Renal cortical epithelial cell (primary cell): ENCODE data around the gene F2. TPM values are rescaled to one million over a fixed set of nuclear protein-coding genes. Genes with fewer than 3 reads are reported as not detected.
"Not testable (repeated sequence)": the region's sequence is repeated elsewhere in the genome, so short reads cannot be mapped to it uniquely, and the experiment has no call there.

ENCODE experiments used
- DNase-seq: peaks from one replicate; pipeline ENCODE4 v3.0.0-alpha.2; 2011; ENCODE audit warnings: low read depth
- total RNA-seq: library from RNA; depleted of rRNA; stranded (reverse); fragments of >200 nt; gene quantifications from 2 replicates; pipeline ENCODE4 v1.2.3, GENCODE V29; 2014

The F2 gene
- 1.1 TPM in 1 of 2 replicates, not detected in the other for total RNA-seq

- DNase-seq: peak; percentile 74
Measured at GRCh38 chr11:46719048-46719542, at the start of gene F2. TSS of gene F2 (plus strand) at chr11:46719213. CDS start at chr11:46719236, 23 bp downstream.

DNA sequence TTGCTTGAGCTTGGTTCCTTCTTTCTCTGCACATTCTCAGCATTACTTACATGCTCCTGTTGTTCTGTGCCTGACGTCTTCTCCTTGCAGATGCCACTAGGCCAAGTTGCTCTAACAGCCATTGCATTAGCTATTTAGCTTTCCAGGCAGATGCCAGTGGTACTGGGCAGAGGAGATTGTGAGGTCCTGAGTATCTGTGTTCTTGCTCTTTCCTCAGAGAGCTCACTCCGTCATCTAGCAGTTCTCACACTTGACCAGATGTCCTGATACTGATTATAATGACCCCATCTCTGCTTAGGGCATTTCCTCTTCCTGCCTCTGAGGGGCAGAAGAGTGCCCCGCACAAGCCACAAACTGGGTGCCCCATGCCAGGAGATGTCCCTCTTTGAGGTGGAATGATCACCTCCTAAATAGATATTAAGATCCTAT lies 49.3 kb upstream of the F2 start:
- no peak for DNase-seq

- not testable (repeated sequence) for DNase-seq
Measured at GRCh38 chr11:46670521-46670920, 48.5 kb upstream of the F2 start.

DNA sequence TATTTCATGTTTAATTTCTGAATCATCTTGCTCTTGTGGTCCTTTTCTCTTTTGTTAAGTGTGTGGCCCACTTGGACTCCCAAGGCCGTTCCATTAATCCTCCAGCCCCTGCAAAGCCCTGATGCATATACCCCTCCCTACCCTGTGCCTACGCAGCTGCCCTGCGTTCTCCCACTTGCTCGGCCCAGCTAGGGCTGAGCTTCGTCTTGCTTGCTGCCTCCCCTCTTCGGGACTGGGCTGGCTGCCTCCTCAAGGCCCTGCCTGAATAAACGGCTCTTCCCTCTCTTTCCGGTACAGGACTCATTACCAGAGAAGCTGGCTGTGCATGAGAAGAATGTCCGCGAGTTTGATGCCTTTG lies 47.1 kb upstream of the F2 start:
- DNase-seq: no peak

DNA sequence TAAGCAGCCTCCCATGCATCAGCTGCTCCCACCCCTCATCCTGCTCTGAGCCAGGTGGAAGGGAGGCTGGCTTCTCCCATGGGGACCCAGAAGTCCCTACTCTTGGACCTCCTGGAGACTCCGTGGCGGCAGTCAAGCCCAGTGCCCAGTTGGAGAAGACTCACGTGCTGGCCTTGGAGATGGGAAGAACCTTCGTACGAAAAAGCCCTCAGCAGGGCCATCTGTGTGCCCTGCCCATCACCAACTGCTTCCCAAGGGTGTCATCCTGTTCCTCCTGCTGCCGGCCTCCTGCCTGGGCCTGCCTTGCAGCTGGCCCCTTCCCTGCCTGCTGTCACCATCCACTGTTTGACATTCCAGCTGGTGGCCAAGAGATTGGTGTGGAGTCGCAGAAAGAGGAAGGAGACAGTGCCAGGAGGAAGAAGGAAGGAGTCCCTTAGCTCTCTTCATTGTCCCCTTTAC lies 46.6 kb upstream of the F2 start:
- no peak for DNase-seq

DNA sequence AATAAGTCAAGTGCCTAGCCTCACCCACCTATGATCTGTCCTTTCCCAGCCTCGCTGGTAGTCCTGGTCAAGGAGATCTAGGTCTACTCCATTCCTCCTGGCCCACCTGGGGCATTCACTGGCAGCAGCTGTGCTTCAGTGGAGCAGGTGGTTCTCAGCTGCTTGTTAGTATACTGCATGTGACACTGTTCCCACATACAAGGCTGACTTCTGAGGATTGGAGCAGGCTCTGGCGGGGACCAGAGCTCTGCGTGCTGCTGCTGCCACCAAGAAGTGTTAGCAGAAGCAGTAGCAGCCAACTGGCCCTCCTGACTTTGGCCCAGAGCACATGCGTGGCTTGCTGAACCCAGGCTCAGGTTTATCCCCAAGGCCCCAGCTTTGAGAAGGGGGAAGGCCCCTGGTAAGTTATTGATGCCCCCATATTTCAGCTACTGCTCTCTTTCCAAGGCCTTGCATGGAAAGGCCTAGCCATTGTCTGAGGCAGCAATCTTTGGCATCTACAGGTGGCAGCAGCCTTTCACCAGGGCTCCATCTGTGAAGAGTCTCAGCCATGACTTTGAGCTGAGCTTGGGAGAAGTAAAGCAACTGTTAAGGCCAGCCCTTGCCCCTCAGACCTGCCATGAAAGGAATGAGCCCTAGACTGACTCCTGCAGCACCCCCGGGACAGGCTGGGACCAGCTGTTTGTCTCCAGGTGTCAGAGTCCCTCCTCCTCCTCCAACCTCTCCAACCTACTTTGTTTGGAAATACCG lies 45.1 kb upstream of the F2 start:
- DNase-seq: no peak

GRCh38 chr11:46674463-46675287 lies 44.3 kb upstream of the F2 start:
- DNase-seq: peak; percentile 33

DNA sequence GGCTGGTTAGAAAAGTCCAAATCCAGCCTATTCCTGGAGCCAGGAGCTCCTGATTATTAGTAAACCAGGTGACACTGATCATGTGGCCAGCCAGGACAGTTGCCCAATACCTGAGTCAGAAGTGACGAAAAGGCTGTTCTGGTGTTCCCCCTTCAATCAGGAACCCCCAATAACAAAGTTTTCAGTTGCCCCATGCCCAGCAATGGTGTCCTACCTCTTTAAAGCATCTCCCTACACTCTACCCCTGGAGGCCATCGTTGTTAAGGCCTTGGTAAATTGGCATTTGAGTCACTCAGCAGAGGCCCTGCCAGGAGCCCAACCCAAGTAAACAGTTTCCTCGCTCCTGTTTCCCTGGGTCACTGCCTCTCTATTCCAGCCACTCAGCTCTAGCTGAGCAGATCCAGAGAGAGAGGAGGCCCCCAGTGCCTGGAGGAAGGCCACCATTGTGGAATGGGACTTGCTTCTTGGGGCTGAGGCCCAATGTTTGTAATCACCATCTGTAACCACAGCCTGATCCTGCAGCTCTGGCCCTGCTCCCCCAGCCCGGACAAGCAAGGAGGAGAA lies 43.6 kb upstream of the F2 start:
- DNase-seq: peak; percentile 84

DNA sequence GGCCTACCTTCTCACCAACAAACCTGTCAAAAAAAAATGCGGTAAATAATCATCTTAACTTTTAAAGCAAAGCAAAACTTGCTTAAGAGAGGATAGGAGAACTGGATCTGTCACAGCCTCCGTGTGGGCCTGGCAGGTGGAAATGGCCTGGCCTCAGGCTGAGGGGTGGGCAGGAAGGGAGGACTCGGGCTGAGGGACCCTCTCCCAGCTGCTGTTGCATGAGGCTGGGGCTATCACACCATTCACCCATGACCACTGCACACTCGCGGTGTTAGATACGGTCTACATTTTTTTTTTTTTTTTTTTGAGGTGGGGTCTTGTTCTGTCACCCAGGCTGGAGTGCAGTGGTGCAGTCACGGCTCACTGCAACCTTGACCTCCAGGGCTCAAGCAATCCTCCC lies 43.1 kb upstream of the F2 start:
- DNase-seq: no peak

- DNase-seq: no peak
Measured at GRCh38 chr11:46676436-46677158, 42.4 kb upstream of the F2 start.

GRCh38 chr11:46677169-46677568 lies 41.8 kb upstream of the F2 start:
- DNase-seq: no peak

DNA sequence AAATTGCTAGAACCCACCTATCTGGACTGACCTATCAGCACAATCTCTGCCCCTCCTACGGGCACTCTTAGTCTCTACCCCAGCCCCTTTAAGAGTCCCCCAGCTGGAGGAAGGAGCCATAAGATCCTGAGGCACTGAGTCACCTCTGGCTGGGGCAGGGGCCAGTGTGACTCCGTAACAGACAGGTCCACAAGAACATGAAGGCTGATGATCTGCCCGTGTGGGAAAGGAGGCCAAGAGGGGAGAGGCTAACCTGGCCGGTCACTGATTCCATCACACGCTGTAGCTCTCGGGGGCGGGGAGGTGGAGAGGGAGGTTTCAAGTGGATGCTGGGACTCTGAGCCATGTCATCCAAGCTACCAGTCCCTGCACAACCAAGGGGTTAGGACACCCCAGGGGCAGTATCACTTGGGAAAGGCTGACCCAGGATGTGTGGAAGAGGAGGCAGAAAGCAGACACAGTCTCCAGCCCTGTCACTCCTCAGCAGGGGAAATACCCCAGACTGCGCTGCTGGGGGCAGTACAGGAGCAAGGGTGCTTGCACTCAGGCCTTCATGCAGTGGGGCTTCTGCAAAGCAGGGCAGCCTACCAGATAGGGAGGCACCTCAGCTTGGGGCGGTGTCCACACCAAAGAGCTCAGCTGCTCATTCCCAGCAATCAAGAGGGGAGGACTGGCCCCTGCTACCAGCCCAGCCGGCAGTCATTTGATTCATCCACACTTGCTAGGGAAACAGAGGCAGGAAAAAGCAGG lies 40.8 kb upstream of the F2 start:
- no peak for DNase-seq

DNA sequence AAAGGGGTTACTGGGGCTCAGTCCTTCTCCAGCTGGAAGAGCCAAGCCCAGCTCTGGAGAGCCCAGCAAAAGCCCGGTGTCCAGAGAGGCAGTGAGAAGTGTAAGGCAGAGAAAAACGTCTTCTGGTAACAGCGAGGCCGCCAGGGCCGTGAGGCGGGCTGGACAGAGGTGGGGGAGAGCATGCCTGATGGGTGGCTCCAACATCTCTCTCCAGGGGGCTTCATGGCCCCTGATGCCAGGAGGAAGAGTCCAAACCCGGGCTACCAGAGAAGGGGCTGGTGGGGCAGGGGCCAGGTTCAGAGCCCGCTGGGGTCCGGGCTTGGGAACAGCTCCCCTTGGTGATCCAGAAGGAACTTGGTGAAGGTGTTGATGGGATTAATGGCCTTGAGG lies 40.3 kb upstream of the F2 start:
- DNase-seq: no peak

DNA sequence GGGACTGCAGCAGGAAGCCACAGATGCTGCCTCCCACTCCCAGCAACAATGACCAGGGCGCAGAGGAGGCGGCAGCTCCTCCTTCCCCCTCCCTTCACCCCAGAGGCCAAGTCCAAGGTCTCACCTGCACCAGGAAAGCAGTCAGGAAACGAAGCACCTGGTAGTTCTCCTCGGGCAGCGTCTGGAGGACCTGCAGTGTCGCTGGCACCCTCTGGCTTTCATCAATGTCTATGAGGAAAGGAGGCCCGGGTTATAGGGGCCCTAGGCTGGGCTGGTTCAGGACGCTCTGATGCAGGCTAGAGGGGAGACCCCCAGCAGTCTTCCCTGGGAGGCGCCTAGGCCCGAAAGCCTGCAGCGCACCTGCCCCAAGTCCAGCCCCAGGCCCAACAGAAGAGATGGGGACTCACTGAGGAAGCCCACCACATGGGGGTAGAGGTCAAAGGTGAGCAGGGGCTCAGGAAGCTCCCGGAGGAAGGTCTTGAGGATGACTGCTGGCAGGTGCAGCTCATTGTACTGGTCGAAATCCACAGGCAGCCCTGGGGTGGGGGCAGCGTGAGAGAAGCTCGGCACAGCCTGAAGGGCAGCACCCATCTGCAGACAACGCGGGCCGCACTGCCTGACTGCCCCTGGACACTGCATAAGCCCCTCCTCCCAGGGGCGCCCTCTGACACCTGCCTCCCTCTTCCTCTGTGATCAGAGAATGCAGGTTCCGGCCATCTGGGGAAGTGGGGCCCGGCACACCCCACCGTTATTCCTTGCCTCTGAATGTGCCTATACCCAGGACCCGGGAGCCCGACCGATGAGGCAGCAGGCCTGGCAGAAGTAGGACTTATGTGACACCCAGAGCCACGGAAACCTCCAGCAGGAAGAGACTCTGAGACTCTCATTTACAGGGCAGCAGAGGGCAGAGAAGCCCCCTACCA lies 39.5 kb upstream of the F2 start:
- DNase-seq: no peak

DNA sequence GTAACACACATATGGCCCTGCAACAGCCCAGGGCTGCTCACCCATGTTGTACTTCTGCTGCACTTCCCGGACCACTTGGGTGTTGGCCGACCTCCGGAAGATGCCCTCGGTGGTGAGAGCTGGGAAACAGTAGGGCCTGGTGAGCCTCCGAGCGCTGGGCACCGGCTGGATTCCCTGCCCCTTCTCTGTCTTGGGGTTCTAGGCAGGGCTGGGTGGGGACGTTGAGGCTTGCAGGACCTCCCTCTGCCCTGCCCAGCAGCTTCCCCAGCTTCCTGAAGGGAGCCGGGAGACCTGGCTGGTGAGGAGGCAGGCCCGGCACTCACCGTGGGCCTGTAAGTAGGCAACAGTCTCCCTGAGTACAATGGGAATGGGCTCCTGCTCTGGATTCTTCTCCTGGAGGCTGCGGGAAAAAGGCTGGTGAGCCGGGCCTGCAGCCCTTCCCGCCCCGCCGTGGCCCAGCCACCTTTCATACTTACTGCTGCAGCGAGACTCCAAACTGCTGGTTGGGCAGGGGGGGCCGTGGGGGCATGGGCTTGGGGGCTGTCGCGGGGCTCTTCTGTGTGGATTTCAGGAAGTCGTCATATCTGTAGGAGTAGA lies 38.8 kb upstream of the F2 start:
- no peak for DNase-seq

- DNase-seq: no peak
Measured at GRCh38 chr11:46680815-46681214, 38.2 kb upstream of the F2 start.

GRCh38 chr11:46681814-46682213 lies 37.2 kb upstream of the F2 start:
- no peak for DNase-seq

DNA sequence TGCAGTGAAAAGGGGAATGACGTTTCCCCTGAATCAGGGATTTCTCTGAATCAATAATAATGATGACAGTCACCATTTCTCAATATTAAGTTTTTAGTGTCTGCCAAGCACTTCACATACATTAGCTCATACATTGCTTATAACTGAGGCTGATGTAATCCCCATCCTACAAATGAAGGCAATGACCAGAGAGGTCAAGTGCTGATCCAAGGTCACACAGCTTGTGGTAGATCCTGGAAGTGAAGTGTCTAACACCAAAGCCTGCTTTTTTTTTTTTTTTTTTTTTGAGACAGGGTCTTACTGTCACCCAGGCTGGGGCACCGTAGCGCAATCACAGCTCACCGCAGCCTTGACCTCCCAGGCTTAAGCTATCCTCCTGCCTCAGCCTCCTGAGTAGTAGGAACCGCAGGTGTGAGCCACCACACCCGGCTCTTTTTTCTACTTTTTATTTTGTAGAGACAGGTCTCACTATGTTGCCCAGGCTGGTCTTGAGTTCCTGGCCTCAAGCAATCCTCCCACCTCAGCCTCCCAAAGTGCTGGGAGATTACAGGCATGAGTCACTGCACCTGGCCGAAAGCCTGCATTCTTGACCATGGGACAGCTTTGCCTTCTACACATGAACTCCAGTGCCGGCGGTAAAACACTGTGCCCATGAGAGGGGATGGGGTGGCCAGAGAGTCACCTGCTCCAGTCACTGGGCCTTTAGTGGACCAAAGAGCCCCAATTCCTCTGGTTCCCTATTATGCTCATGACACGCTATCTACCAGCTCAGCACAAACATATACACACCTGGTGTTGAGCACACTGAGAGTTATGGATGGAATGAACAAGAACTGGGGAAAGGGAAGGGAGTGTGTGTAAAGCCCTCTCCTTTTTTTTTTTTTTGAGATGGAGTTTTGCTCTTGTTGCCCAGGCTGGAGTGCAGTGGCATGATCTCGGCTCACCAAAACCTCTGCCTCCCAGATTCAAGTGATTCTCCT lies 36.0 kb upstream of the F2 start:
- DNase-seq: no peak
